A549 (cell line): ENCODE data around the gene WDR18. TPM values are rescaled to one million over a fixed set of nuclear protein-coding genes. Genes with fewer than 3 reads are reported as not detected.

Experiments
- ATAC-seq, 2 experiments: fragments of 200-7000 bp in 1 of 2; fragments of >200 bp in 1 of 2; cut with Nextera tagmentation in 1 of 2; cut with Tn5 transposase in 1 of 2; 3 replicates each; pipeline versions ENCODE4 v1.8.0 to v1.9.1; 2018 to 2020; ENCODE audit warnings: mild to moderate bottlenecking in 1 of 2, moderate library complexity in 1 of 2
- CTCF ChIA-PET: fragments of 300-600 bp; sonication (Branson Sonifier 250); formaldehyde crosslinking; extraction: SDS; loops from one replicate; lab custom pipeline; 2021; ENCODE audit warnings: antibody characterized with exemption, inconsistent platforms; lab: Yijun Ruan, JAX
- POLR2A ChIA-PET: fragments of 350-600 bp; formaldehyde crosslinking; extraction: SDS; loops from one replicate; lab custom pipeline; 2021; ENCODE audit warnings: antibody characterized with exemption, inconsistent platforms; lab: Yijun Ruan, JAX
- DNase-seq, 2 experiments: peaks; one replicate each; pipeline versions ENCODE4 v3.0.0 to v3.0.0-alpha.2; 2011 to 2016; ENCODE audit warnings: low read depth in 1 of 2, low spot score in 1 of 2
- FAIRE-seq: peaks from 2 replicates; lab custom pipeline; 2011; peaks lifted over from hg19 to GRCh38; lab: Jason Lieb, UNC
- H3K27ac ChIP-seq, 2 experiments: fragments of >200 bp; sonication (Bioruptor Twin); formaldehyde crosslinking; 3 replicates each; pipeline ENCODE4 v1.5.1; 2016 to 2017
- H3K4me1 ChIP-seq: fragments of >200 bp; sonication (Bioruptor Twin); formaldehyde crosslinking; 3 replicates; pipeline ENCODE4 v1.6.1; 2016
- H3K4me2 ChIP-seq: fragments of >200 bp; sonication (Bioruptor Twin); formaldehyde crosslinking; 3 replicates; pipeline ENCODE4 v1.6.1; 2016
- H3K4me3 ChIP-seq: fragments of >200 bp; sonication (Bioruptor Twin); formaldehyde crosslinking; 3 replicates; pipeline ENCODE4 v1.5.1; 2016
- H3K9me3 ChIP-seq: fragments of >200 bp; sonication (Bioruptor Twin); formaldehyde crosslinking; 3 replicates; pipeline ENCODE4 v1.6.1; 2016
- BHLHE40 ChIP-seq: IDR thresholded peaks from 2 replicates; pipeline ENCODE4 v1.6.1; 2012; ENCODE audit warnings: low read depth, low read length, inconsistent platforms
- EP300 ChIP-seq, 2 experiments: fragments of >200 bp; sonication (Bioruptor Twin); formaldehyde crosslinking; IDR thresholded peaks; 2 replicates in 1 of 2; 3 replicates in 1 of 2; pipeline ENCODE4 v1.6.1; 2016 to 2017
- FOSB ChIP-seq: fragments of 250-450 bp; sonication (Bioruptor Pico); IDR thresholded peaks from 2 replicates; pipeline ENCODE4 v1.5.0; 2020; ENCODE audit warnings: mild to moderate bottlenecking, moderate library complexity
- FOSL2 ChIP-seq, 2 experiments: fragments of 450-650 bp in 1 of 2; fragments of >200 bp in 1 of 2; sonication (Bioruptor Twin) in 1 of 2; formaldehyde crosslinking; IDR thresholded peaks; 2 replicates each; pipeline versions ENCODE4 v1.5.0 to v1.6.1; 2016 to 2020; ENCODE audit warnings: mild to moderate bottlenecking in 1 of 2, moderate library complexity in 1 of 2
- HOXB5 ChIP-seq: fragments of 250-450 bp; sonication (Bioruptor Pico); IDR thresholded peaks from 2 replicates; pipeline ENCODE4 v1.5.0; 2020; ENCODE audit warnings: mild to moderate bottlenecking, moderate library complexity
- KDM1A ChIP-seq: fragments of 200-600 bp; sonication (generic); IDR thresholded peaks from 2 replicates; pipeline ENCODE4 v1.6.1; 2016; ENCODE audit warnings: low read depth, mild to moderate bottlenecking
- MAFK ChIP-seq: fragments of 450-650 bp; IDR thresholded peaks from 2 replicates; pipeline ENCODE4 v1.6.1; 2014; ENCODE audit not compliant: partially characterized antibody
- NFE2L2 ChIP-seq: fragments of 150-350 bp; conservative IDR thresholded peaks from 2 replicates; pipeline ENCODE4 v1.6.1; 2014; ENCODE audit warnings: low read length
- PHF8 ChIP-seq: fragments of 200-600 bp; sonication (generic); IDR thresholded peaks from 2 replicates; pipeline ENCODE4 v1.6.1; 2016; ENCODE audit warnings: low read depth, mild to moderate bottlenecking, antibody characterized with exemption, moderate library complexity, borderline replicate concordance
- POLR2AphosphoS2 ChIP-seq: conservative IDR thresholded peaks from 2 replicates; pipeline ENCODE4 v1.6.1; 2012; ENCODE audit warnings: low read length, improper control_type of control experiment, inconsistent platforms
- RAD21 ChIP-seq, 2 experiments: fragments of >200 bp in 1 of 2; sonication (Bioruptor Twin) in 1 of 2; formaldehyde crosslinking in 1 of 2; IDR thresholded peaks in 1 of 2; conservative IDR thresholded peaks in 1 of 2; 2 replicates in 1 of 2; 3 replicates in 1 of 2; pipeline ENCODE4 v1.6.1; 2012 to 2018; ENCODE audit warnings: inconsistent platforms in 1 of 2
- RFX5 ChIP-seq: fragments of 450-650 bp; IDR thresholded peaks from 2 replicates; pipeline ENCODE4 v1.7.1; 2014; ENCODE audit warnings: antibody characterized with exemption, mild to moderate bottlenecking, moderate library complexity
- RNF2 ChIP-seq: fragments of 200-600 bp; sonication (generic); IDR thresholded peaks from 2 replicates; pipeline ENCODE4 v1.6.1; 2016; ENCODE audit warnings: low read depth, mild to moderate bottlenecking, antibody characterized with exemption, moderate library complexity, borderline replicate concordance
- TFCP2L1 ChIP-seq: fragments of 250-450 bp; sonication (Bioruptor Pico); IDR thresholded peaks from 2 replicates; pipeline ENCODE4 v1.5.0; 2021; ENCODE audit warnings: mild to moderate bottlenecking
- ZFP36 ChIP-seq: fragments of 450-650 bp; IDR thresholded peaks from 2 replicates; pipeline ENCODE4 v1.6.1; 2014; ENCODE audit warnings: borderline replicate concordance; ENCODE audit not compliant: partially characterized antibody
- ZNF302 ChIP-seq: fragments of 250-450 bp; sonication (Bioruptor Pico); IDR thresholded peaks from 2 replicates; pipeline ENCODE4 v1.9.0; 2021; ENCODE audit warnings: inconsistent platforms, mild to moderate bottlenecking, moderate library complexity
- WGBS: methylation state at CpG from one replicate; pipeline ENCODE4 v1.1.6; 2017; ENCODE audit errors: missing lambda C conversion rate; 5-methylcytosine and 5-hydroxymethylcytosine counted together
- polyA plus RNA-seq, 4 experiments: library from polyadenylated mRNA; depleted of rRNA in 3 of 4; stranded (reverse); fragments of >200 nt; fragmentation: RNase III in 1 of 4; extraction: RNeasy Plus Mini Kit Qiagen cat#74134 plus additional on column Dnase treatment in 1 of 4; gene quantifications; 2 replicates in 3 of 4; 3 replicates in 1 of 4; pipeline ENCODE4 v1.2.3, GENCODE V29; 2011 to 2017
- TF ChIP-seq, protein P1 (sequence below): fragments of 150-350 bp; IDR thresholded peaks from 2 replicates; pipeline ENCODE4 v1.6.1; 2014; ENCODE audit warnings: low read depth, mild to moderate bottlenecking, low read length

WDR18 gene
- polyA plus RNA-seq, 2 of the 4 experiments (the other 2 are of a cell fraction) = 23.8 to 48.9 TPM

DNA sequence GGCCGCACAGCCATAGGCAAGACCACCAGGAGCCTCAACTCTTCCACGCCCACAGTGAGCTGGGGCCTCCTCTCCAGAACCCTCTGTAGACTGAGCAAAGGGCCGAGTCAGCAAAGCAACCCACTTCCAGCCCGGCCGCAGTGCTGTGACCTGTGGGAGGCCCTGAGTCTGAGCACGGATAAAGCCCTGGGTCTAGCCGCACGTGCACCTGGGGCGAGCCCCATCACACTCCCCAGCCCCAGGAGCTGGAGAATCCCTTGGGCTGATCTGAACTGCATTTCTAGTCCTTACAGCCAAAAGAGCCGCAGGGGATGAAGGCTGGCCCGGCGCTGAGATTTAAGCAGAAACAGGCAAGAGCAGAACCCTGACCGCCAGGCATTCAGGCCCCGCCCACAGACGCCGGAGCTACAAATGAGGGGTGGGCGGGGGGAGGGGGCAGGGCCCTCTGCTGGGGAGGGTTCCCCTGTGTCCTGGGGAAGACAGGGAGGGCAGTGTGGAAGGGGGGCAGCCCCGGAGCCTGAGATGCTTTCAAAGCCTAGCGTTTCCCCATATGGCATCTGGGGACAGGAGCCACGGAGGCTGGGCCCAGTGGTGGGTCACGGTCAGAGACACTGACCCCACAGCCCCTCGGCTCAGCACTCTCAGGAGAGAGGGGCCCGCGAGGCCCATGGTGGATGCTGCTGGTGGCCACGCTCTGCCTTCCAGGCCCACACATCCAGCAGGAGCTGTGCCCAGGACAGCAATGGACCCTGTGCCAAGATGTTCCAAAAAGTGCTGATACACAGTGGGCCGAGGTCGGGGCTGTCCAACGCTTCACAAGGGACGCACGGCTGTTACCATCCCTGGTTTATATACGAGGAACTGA is 31.9 kb downstream of the WDR18 start:
- no peaks in the 10 kb centered on the region for H3K9me3 ChIP-seq
- ATAC-seq = no peak
- 73% methylated on average over 8 of the region's 31 CpGs for WGBS
- H3K4me2 ChIP-seq = peak overlapping the region; percentile 92
- ChIA-PET POLR2A (no interaction called here), CTCF (interaction anchor here (0.9 kb wide), 1 partner anchor 20 kb away, joined by 3 read pairs; no protein-coding TSS in a partner anchor)
- no peak for DNase-seq
- TF ChIP-seq ZNF302 (CRISPR knock-in tag) (no peak), MAFK (peak; percentile 55), RFX5 (no peak)
- peaks cover 38% of the 10 kb centered on the region for H3K4me1 ChIP-seq
- peak overlapping the region; percentile 16 to 82; a peak in 4 of 6 replicates for H3K27ac ChIP-seq
- no peak for FAIRE-seq
- H3K4me3 ChIP-seq = no peak overlapping the region

- TF ChIP-seq FOSL2 (IDR thresholded peaks at IDR 0.05) (no peak), FOSL2 (CRISPR knock-in tag; IDR thresholded peaks at IDR 0.05) (peak; percentile 37; the same call in 1 of the 2 replicates), POLR2AphosphoS2 (no peak)
- 30% methylated on average over 11 of the region's 12 CpGs for WGBS
- Histone ChIP-seq H3K4me2 (peak overlapping the region; percentile 92), H3K4me3 (no peak overlapping the region), H3K4me1 (peaks cover 38% of the 10 kb centered on the region), H3K9me3 (no peaks in the 10 kb centered on the region), H3K27ac (peak overlapping the region; percentile 62 to 82; a peak in 4 of 6 replicates)
- ChIA-PET POLR2A (interaction anchor here (0.8 kb wide), 1 partner anchor 14 kb away, joined by 3 read pairs; no protein-coding TSS in a partner anchor), CTCF (interaction anchor here (0.9 kb wide), 1 partner anchor 19 kb away, joined by 3 read pairs; no protein-coding TSS in a partner anchor)
- DNase-seq (peak in 1 of 2 experiments; percentile 60), FAIRE-seq (no peak), ATAC-seq (peak; percentile 32 to 37; a peak in 3 of 6 replicates)
Measured at GRCh38 chr19:1016647-1017114, 32.5 kb downstream of the WDR18 start.

- Histone ChIP-seq H3K4me1 (peaks cover 38% of the 10 kb centered on the region), H3K4me3 (no peak overlapping the region), H3K4me2 (peak overlapping the region; percentile 92), H3K27ac (peak overlapping the region; percentile 62 to 82; a peak in 5 of 6 replicates), H3K9me3 (no peaks in the 10 kb centered on the region)
- ATAC-seq (peak; percentile 9 to 20; a peak in 3 of 6 replicates), DNase-seq (no peak), FAIRE-seq (no peak)
- WGBS = 54% methylated on average over 10 of the region's 24 CpGs
- ChIA-PET POLR2A (interaction anchor here (0.8 kb wide), 1 partner anchor 14 kb away, joined by 3 read pairs; no protein-coding TSS in a partner anchor), CTCF (interaction anchor here (0.9 kb wide), 1 partner anchor 19 kb away, joined by 3 read pairs; no protein-coding TSS in a partner anchor)
- no peak for TF ChIP-seq KDM1A
- TF ChIP-seq NFE2L2 = no peak
- TF ChIP-seq ZFP36 = peak; percentile 21
Measured at GRCh38 chr19:1017115-1017905, 33.2 kb downstream of the WDR18 start.

DNA sequence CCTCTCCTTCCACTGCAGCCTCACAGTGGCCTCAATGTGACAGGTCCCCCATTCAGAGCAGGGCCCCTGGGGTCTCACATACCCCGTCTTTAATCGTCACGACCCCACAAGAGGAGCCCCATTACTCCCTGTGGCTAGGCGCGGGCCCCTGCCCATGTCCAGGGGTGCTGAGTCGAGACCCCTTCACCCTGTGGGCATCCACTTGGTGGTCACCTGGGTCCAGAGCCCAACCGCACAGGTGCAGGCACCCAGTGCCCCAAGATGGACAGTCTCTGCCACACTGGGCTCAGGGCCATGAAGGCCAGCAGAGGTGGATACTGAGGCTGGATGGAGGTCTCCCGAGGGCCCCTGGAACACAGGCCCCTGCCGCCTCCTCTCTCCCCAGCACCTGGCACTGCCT is 33.8 kb downstream of the WDR18 start:
- WGBS = 84% methylated on average over 7 of the region's 9 CpGs
- H3K9me3 ChIP-seq = no peaks in the 10 kb centered on the region
- H3K4me2 ChIP-seq = peak overlapping the region; percentile 92
- FAIRE-seq = no peak
- no peak overlapping the region for H3K4me3 ChIP-seq
- peak overlapping the region; percentile 62 to 82; a peak in 4 of 6 replicates for H3K27ac ChIP-seq
- peaks cover 38% of the 10 kb centered on the region for H3K4me1 ChIP-seq
- CTCF ChIA-PET = no interaction called here
- POLR2A ChIA-PET = no interaction called here
- TF ChIP-seq, protein P1, sequence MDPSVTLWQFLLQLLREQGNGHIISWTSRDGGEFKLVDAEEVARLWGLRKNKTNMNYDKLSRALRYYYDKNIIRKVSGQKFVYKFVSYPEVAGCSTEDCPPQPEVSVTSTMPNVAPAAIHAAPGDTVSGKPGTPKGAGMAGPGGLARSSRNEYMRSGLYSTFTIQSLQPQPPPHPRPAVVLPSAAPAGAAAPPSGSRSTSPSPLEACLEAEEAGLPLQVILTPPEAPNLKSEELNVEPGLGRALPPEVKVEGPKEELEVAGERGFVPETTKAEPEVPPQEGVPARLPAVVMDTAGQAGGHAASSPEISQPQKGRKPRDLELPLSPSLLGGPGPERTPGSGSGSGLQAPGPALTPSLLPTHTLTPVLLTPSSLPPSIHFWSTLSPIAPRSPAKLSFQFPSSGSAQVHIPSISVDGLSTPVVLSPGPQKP = no peak
- no peak for ATAC-seq
- DNase-seq = no peak

- Histone ChIP-seq H3K9me3 (no peaks in the 10 kb centered on the region), H3K27ac (peak overlapping the region; percentile 62 to 82; a peak in 3 of 6 replicates), H3K4me1 (peaks cover 38% of the 10 kb centered on the region), H3K4me3 (no peak overlapping the region), H3K4me2 (peak overlapping the region; percentile 92)
- FAIRE-seq (no peak), ATAC-seq (no peak), DNase-seq (no peak)
- ChIA-PET CTCF (interaction anchor here (1.2 kb wide), 1 partner anchor 204 kb away, joined by 6 read pairs; no protein-coding TSS in a partner anchor), POLR2A (no interaction called here)
- 74% methylated on average over 5 of the region's 5 CpGs for WGBS
- TF ChIP-seq EP300 (IDR thresholded peaks at IDR 0.05) = no peak
- no peak for TF ChIP-seq PHF8
- no peak for TF ChIP-seq RFX5
- TF ChIP-seq NFE2L2 = no peak
- TF ChIP-seq TFCP2L1 = no peak
- TF ChIP-seq HOXB5 = no peak
- TF ChIP-seq BHLHE40 = no peak
- TF ChIP-seq, protein P1 = no peak
- TF ChIP-seq RAD21 (conservative IDR thresholded peaks at IDR 0.05 in 1 of 2, IDR thresholded peaks at IDR 0.05 in 1 of 2) = no peak
- no peak for TF ChIP-seq FOSB (CRISPR knock-in tag)
- TF ChIP-seq RNF2 = no peak
Measured at GRCh38 chr19:1018393-1018792, 34.2 kb downstream of the WDR18 start.
